ENCODE measurements around the gene CERS6.

The CERS6 gene

DNA sequence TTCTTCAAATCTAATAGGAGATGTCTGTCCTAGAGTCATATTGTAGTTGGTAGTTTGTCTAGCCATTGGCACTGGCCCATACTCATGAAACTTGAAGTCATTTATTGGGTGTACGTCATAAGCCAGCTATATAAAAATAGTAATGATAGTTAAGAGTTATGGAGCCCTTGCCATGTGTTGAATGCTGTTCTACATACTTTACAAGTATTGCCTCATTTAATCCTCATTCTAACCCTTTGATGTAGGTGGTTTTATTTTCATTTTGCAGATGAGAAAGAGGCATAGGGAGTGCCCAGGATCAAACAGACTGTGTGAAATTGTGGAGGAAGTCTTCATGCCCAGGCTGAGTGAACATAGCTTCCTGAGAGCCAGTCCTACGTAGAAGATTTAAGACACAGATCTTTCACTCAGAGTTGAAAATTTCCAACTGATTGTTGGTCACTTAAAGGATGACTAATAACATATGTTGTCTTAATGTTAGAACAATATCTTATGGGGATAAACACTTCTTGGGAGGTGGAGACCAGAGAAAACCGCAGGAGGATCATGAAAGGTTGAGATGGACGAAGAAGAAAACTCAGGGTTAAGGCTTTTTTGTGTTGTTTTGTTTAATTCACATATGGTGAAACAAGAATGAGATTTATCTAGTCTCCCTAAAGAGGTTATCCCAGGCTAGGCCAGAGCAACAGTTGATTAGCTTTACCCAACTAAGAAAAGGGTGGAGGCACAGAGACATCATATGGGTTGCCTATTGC lies 156.0 kb downstream of the CERS6 start:
- DNase-seq (ENCODE audit: low spot score): no peak
- TF ChIP-seq, protein P1, sequence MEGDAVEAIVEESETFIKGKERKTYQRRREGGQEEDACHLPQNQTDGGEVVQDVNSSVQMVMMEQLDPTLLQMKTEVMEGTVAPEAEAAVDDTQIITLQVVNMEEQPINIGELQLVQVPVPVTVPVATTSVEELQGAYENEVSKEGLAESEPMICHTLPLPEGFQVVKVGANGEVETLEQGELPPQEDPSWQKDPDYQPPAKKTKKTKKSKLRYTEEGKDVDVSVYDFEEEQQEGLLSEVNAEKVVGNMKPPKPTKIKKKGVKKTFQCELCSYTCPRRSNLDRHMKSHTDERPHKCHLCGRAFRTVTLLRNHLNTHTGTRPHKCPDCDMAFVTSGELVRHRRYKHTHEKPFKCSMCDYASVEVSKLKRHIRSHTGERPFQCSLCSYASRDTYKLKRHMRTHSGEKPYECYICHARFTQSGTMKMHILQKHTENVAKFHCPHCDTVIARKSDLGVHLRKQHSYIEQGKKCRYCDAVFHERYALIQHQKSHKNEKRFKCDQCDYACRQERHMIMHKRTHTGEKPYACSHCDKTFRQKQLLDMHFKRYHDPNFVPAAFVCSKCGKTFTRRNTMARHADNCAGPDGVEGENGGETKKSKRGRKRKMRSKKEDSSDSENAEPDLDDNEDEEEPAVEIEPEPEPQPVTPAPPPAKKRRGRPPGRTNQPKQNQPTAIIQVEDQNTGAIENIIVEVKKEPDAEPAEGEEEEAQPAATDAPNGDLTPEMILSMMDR (IDR thresholded peaks at IDR 0.05; ENCODE audit: extremely low read depth, insufficient read depth, missing control alignments): no peak
- in situ Hi-C loops (cut with MboI; ENCODE audit: low pct_unique_long_range_greater_than_20kb, low sequenced_read_pairs, unreplicated experiment): no loop called here

- TF ChIP-seq, protein P1 (IDR thresholded peaks at IDR 0.05; ENCODE audit: extremely low read depth, insufficient read depth, missing control alignments): no peak
- DNase-seq (ENCODE audit: low spot score): no peak
These were observed 156.6 kb downstream of the CERS6 start for GRCh38 chr2:168612719-168613118.

DNA sequence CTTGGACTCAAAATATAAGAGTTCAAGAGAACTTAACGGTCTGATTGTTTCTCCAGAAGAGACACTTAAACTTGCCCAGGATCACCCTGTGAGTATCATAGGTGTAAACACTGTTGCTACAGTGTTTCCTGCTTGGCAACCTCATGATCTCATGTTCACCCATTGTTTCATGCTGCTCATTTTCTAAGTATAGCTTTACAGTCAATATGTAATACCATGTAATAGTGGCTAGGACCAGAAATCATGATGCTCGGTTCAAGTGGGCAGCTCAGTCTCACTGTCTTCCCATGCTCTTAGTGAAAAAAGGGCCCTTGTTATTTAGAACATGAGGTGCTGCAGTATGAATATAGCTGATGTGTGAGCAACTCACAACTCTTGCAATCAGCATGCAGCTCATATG lies 157.5 kb downstream of the CERS6 start:
- DNase-seq (ENCODE audit: low spot score): no peak
- in situ Hi-C loops (cut with MboI; ENCODE audit: low pct_unique_long_range_greater_than_20kb, low sequenced_read_pairs, unreplicated experiment): no loop called here
- TF ChIP-seq, protein P1 (IDR thresholded peaks at IDR 0.05; ENCODE audit: extremely low read depth, insufficient read depth, missing control alignments): no peak

More at GRCh38 chr2:168612719-168613118, 156.6 kb downstream of the CERS6 start:
- in situ Hi-C loops (cut with MboI; ENCODE audit: low pct_unique_long_range_greater_than_20kb, low sequenced_read_pairs, unreplicated experiment): no loop called here

DNA sequence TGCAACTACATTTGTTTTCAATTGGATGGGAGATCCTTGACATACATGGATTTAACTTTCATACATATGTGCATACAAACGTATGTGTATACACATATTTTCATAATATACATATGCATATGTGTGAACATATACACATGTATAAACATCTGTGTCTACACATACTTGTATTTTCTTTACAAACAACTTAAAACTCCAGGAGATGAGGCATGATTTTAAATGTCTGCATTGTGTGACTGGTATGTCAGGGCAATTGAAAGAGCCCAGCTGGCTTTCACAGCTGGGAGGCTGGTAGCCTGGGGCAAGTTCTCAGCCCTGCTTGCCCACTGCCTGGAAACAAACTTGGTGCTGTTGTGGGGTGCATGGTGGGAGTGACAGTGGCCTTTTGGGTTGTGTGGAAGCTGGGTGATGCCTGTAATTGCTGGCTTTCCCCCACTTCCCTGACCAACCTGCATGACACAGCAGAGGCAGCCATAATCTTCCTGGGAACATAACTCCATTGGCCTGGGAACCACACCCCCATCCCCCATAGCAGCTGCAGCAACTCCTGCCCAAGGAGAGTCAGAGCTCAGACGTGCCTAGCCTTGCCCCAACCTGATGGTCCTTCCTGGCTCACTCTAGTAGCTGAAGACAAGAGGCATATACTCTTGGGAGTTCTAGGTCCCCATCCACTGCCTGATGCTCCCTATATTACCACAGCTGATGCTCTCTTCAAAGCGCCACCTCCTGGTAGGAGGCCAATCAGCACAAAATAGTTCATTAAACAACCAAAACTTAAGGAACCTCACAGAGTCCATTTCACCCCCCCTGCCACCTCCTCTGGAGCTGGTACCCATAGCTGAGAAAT lies 158.3 kb downstream of the CERS6 start:
- DNase-seq (ENCODE audit: low spot score): no peak
- in situ Hi-C loops (cut with MboI; ENCODE audit: low pct_unique_long_range_greater_than_20kb, low sequenced_read_pairs, unreplicated experiment): no loop called here
- TF ChIP-seq, protein P1 (IDR thresholded peaks at IDR 0.05; ENCODE audit: extremely low read depth, insufficient read depth, missing control alignments): peak; percentile 15

DNA sequence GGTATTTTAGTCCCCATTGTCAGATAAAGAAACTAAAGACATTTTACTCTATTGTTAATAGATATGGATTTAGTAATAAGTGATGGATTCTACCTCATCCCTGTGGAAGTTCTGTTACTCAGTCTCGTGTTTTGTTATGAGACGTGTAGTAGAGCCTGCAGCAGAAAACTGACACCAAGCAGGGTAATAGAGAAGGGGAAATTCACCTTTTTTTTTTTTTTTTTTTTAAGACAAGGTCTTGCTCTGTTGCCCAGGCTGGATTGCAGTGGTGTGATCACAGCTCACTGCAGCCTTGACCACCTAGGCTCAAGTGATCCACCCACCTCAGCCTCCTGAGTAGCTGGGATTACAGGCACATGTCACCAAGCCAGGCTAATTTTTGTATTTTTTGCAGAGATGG lies 164.5 kb downstream of the CERS6 start:
- DNase-seq (ENCODE audit: low spot score): no peak
- in situ Hi-C loops (cut with MboI; ENCODE audit: low pct_unique_long_range_greater_than_20kb, low sequenced_read_pairs, unreplicated experiment): no loop called here
- TF ChIP-seq, protein P1 (IDR thresholded peaks at IDR 0.05; ENCODE audit: extremely low read depth, insufficient read depth, missing control alignments): no peak

DNA sequence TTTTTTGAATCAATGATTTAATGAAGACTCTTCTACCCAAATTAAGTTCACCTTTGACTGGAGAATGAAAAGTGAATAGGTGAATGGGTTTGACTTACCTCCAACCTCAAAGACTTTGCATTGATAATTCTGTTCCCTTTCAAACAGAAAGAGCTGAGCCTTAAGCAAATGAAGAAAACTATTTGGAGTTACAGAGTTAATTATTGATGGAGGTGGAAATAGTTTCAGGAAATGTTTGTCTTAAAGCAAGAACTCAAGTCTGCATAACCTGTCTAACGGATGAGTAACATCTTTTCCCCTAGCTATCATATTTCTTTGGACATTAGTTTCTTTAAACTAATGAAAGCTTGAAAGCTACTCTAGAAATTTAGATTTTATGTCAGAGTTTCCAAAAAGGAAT lies 166.5 kb downstream of the CERS6 start:
- DNase-seq (ENCODE audit: low spot score): no peak
- in situ Hi-C loops (cut with MboI; ENCODE audit: low pct_unique_long_range_greater_than_20kb, low sequenced_read_pairs, unreplicated experiment): no loop called here
- TF ChIP-seq, protein P1 (IDR thresholded peaks at IDR 0.05; ENCODE audit: extremely low read depth, insufficient read depth, missing control alignments): no peak
